HG03097 (cell line): ENCODE data around the gene ECHS1.
"Not testable (repeated sequence)": the region's sequence is repeated elsewhere in the genome, so short reads cannot be mapped to it uniquely, and the experiment has no call there.

Experiments used
- ATAC-seq: cut with Tn5 transposase; IDR thresholded peaks from one replicate; pipeline ENCODE4 v1.9.1; 2021; ENCODE audit not compliant: unreplicated experiment, low FRiP score

ECHS1 gene

GRCh38 chr10:133400624-133401424, 27.7 kb upstream of the ECHS1 start:
- ATAC-seq, result peak; percentile 43

- no peak for ATAC-seq
Measured at GRCh38 chr10:133399123-133399601, 26.0 kb upstream of the ECHS1 start.

GRCh38 chr10:133397938-133398337, 24.8 kb upstream of the ECHS1 start:
- no peak for ATAC-seq

- no peak for ATAC-seq
Measured at GRCh38 chr10:133396035-133396624, 23.0 kb upstream of the ECHS1 start.

- ATAC-seq, result no peak
Measured at GRCh38 chr10:133394801-133395221, 21.7 kb upstream of the ECHS1 start.

GRCh38 chr10:133394064-133394663, 21.0 kb upstream of the ECHS1 start, which contains the start of gene MTG1:
Gene MTG1, plus strand, starts transcription at chr10:133394157. Its CDS starts 64 bp downstream, at chr10:133394221.
- ATAC-seq, result peak; percentile 62

GRCh38 chr10:133393401-133394063, 20.4 kb upstream of the ECHS1 start:
- no peak for ATAC-seq

GRCh38 chr10:133391761-133392518, 18.8 kb upstream of the ECHS1 start:
- ATAC-seq, result no peak

GRCh38 chr10:133391249-133391635, 18.1 kb upstream of the ECHS1 start:
- no peak for ATAC-seq

- ATAC-seq, result no peak
Measured at GRCh38 chr10:133390597-133391248, 17.6 kb upstream of the ECHS1 start.

- ATAC-seq, result peak; percentile 75
Measured at GRCh38 chr10:133388973-133389818, 16.0 kb upstream of the ECHS1 start.

GRCh38 chr10:133388236-133388972, 15.2 kb upstream of the ECHS1 start:
- ATAC-seq, result no peak

GRCh38 chr10:133386951-133387350, 13.8 kb upstream of the ECHS1 start:
- ATAC-seq, result not testable (repeated sequence)

GRCh38 chr10:133385214-133385613, 12.1 kb upstream of the ECHS1 start:
- no peak for ATAC-seq

GRCh38 chr10:133384071-133384470, 10.9 kb upstream of the ECHS1 start:
- ATAC-seq, result no peak

GRCh38 chr10:133383551-133383950, 10.4 kb upstream of the ECHS1 start:
- no peak for ATAC-seq

GRCh38 chr10:133381036-133381435, 7.9 kb upstream of the ECHS1 start:
- ATAC-seq, result no peak
